HepG2 (cell line): Measurements from ENCODE around the gene TMEM223. TPM values are rescaled to one million over a fixed set of nuclear protein-coding genes. Genes with fewer than 3 reads are reported as not detected.
A peak's percentile ranks its signal among the peaks of the same experiment; 100 is the strongest.

Experiments used
- ARID2 ChIP-seq: sonication (generic); formaldehyde crosslinking; IDR thresholded peaks from 2 replicates; pipeline ENCODE4 v1.8.1; 2022; ENCODE audit warnings: mild to moderate bottlenecking, missing genetic modification reagents, borderline replicate concordance
- EP300 ChIP-seq, 3 experiments: sonication (generic) in 1 of 3; formaldehyde crosslinking in 1 of 3; IDR thresholded peaks; 2 replicates each; pipeline versions ENCODE4 v1.5.1 to v1.6.1; 2011 to 2020; ENCODE audit warnings: low read depth in 2 of 3, low read length in 2 of 3, borderline replicate concordance in 1 of 3, improper control_type of control experiment in 1 of 3, mild to moderate bottlenecking in 1 of 3, missing genetic modification reagents in 1 of 3, moderate library complexity in 1 of 3
- ETV6 ChIP-seq: sonication (generic); formaldehyde crosslinking; conservative IDR thresholded peaks from 2 replicates; pipeline ENCODE4 v1.4.0; 2020; ENCODE audit warnings: missing genetic modification reagents
- FOXO1 ChIP-seq: sonication (generic); formaldehyde crosslinking; IDR thresholded peaks from 2 replicates; pipeline ENCODE4 v1.4.0; 2020; ENCODE audit warnings: missing genetic modification reagents
- GPN1 ChIP-seq: sonication (generic); formaldehyde crosslinking; IDR thresholded peaks from 2 replicates; pipeline ENCODE4 v1.5.1; 2020; ENCODE audit warnings: missing genetic modification reagents, borderline replicate concordance
- KDM2A ChIP-seq: sonication (generic); formaldehyde crosslinking; IDR thresholded peaks from 2 replicates; pipeline ENCODE4 v1.4.0; 2020; ENCODE audit warnings: low read depth, missing genetic modification reagents, borderline replicate concordance
- MEIS1 ChIP-seq: sonication (generic); formaldehyde crosslinking; IDR thresholded peaks from 2 replicates; pipeline ENCODE4 v1.9.0; 2021; ENCODE audit warnings: mild to moderate bottlenecking, missing genetic modification reagents, moderate library complexity, borderline replicate concordance
- MIER3 ChIP-seq: IDR thresholded peaks from 2 replicates; pipeline ENCODE4 v1.6.1; 2016; ENCODE audit warnings: missing compliant biosample characterization, borderline replicate concordance
- NKX3-1 ChIP-seq: sonication (generic); formaldehyde crosslinking; IDR thresholded peaks from 2 replicates; pipeline ENCODE4 v1.5.0; 2020; ENCODE audit warnings: missing genetic modification reagents
- RBM22 ChIP-seq: fragments of 200-400 bp; formaldehyde crosslinking; optimal IDR thresholded peaks from 2 replicates; pipeline ENCODE3; 2017; ENCODE audit warnings: mild to moderate bottlenecking, low read length, moderate library complexity
- RORA ChIP-seq: sonication (generic); formaldehyde crosslinking; IDR thresholded peaks from 2 replicates; pipeline ENCODE4 v1.5.0; 2020; ENCODE audit warnings: mild to moderate bottlenecking, missing genetic modification reagents, moderate library complexity
- SKI ChIP-seq: fragments of 450-650 bp; IDR thresholded peaks from one replicate; pipeline ENCODE4 v1.6.1; 2018; ENCODE audit warnings: mild to moderate bottlenecking; ENCODE audit not compliant: partially characterized antibody
- TGIF2 ChIP-seq: IDR thresholded peaks from 2 replicates; pipeline ENCODE4 v1.6.1; 2016; ENCODE audit warnings: control low read depth, missing compliant biosample characterization
- ZFP41 ChIP-seq: sonication (generic); formaldehyde crosslinking; IDR thresholded peaks from 2 replicates; pipeline ENCODE4 v1.4.0; 2020; ENCODE audit warnings: mild to moderate bottlenecking, missing genetic modification reagents, borderline replicate concordance
- ZNF335 ChIP-seq: sonication (generic); formaldehyde crosslinking; IDR thresholded peaks from 2 replicates; pipeline ENCODE4 v1.4.0; 2020; ENCODE audit warnings: missing genetic modification reagents
- ZNF567 ChIP-seq: sonication (generic); formaldehyde crosslinking; IDR thresholded peaks from 2 replicates; pipeline ENCODE4 v1.8.1; 2023; ENCODE audit warnings: mild to moderate bottlenecking, missing genetic modification reagents, borderline replicate concordance
- ZNF569 ChIP-seq: sonication (generic); formaldehyde crosslinking; IDR thresholded peaks from 2 replicates; pipeline ENCODE4 v1.5.0; 2020; ENCODE audit warnings: mild to moderate bottlenecking, missing genetic modification reagents, moderate library complexity, borderline replicate concordance
- ZNF660 ChIP-seq: sonication (generic); formaldehyde crosslinking; IDR thresholded peaks from 2 replicates; pipeline ENCODE4 v1.5.1; 2020; ENCODE audit warnings: mild to moderate bottlenecking, low read depth, missing genetic modification reagents, borderline replicate concordance
- ZNF713 ChIP-seq: sonication (generic); formaldehyde crosslinking; IDR thresholded peaks from 2 replicates; pipeline ENCODE4 v1.4.0; 2020; ENCODE audit warnings: mild to moderate bottlenecking, missing genetic modification reagents
- ZNF83 ChIP-seq: sonication (generic); formaldehyde crosslinking; IDR thresholded peaks from 2 replicates; pipeline ENCODE4 v1.4.0; 2020; ENCODE audit warnings: missing genetic modification reagents, mild to moderate bottlenecking, borderline replicate concordance
- polyA plus RNA-seq, 8 experiments: library from polyadenylated mRNA; depleted of rRNA in 3 of 8; stranded (reverse) in 7 of 8; unstranded in 1 of 8; fragments of >200 nt; fragmentation: Illumina TruSeq in 4 of 8; extraction: Trizol in 4 of 8; gene quantifications; 2 replicates each; pipeline versions ENCODE4 v1.2.1 to v1.2.3, GENCODE V29; 2011 to 2016; ENCODE audit warnings: low read depth in 4 of 8, missing spikeins in 1 of 8, mixed read lengths in 1 of 8; ENCODE audit not compliant: insufficient read depth in 1 of 8
- total RNA-seq, 5 experiments: library from RNA; depleted of rRNA; stranded (reverse); fragments of >200 nt; fragmentation: Illumina TruSeq; extraction: Trizol; gene quantifications; 2 replicates each; pipeline ENCODE4 v1.2.3, GENCODE V29; 2016; ENCODE audit warnings: low read depth in 1 of 5
- TF ChIP-seq, protein P1 (sequence below): sonication (generic); formaldehyde crosslinking; IDR thresholded peaks from 2 replicates; pipeline ENCODE4; 2020; ENCODE audit warnings: missing genetic modification reagents, mild to moderate bottlenecking, borderline replicate concordance
- TF ChIP-seq, protein P2 (sequence below): IDR thresholded peaks from 2 replicates; pipeline ENCODE4 v1.6.1; 2016

TMEM223 gene
- total and polyA plus RNA-seq, 2 of the 13 experiments (the other 11 are each of a cell fraction or from before 2014, with no cell fraction given) = 19.5 to 24.9 TPM

DNA sequence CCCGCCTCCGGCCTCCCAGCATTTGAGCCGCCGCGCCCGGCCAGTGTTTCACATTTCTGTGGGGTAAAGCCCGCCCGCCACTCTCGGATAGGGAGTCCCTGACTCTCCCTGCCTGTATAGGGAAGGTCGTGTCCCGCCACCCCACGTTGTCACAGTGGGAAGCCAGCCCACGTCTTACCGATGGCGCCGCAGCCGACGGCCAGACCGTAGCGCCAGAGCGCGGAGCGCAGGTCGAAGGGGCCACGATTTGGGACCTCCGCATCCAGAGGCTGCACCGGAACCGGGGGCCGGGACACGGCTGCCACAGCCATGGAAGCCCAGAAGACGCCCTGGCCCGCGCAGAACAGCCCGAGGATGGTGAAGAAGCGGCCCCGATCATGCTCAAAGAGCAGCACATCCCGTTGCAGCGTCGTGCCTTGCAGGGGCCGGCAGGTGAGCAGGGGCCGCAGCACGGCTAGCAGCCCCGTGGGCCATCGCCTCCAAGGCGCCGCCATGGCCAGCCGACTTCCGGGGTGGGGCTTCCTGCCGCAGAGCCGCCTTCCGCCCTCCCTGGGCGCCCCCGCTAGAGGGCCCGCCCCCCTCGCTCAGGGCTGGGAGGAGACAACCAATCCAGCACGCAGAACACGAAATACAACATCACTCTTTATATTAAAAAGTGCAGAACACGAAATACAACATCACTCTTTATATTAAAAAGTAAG is at the start of gene TMEM223 (continued):
- TF ChIP-seq KDM2A (CRISPR knock-in tag) (peak; percentile 99), ZFP41 (CRISPR knock-in tag) (peak; percentile 38; the same call in 1 of the 2 replicates), ZNF567 (CRISPR knock-in tag) (0 out of 2 replicates have a peak, but pooled peaks have one; percentile 81), SKI (no peak), GPN1 (0 out of 2 replicates have a peak, but pooled peaks have one; percentile 50), MIER3 (CRISPR knock-in tag) (peak; percentile 73; the same call in 1 of the 2 replicates), RORA (CRISPR knock-in tag) (peak; percentile 82; the same call in 1 of the 2 replicates), ZNF713 (peak; percentile 74; the same call in 1 of the 2 replicates), ZNF660 (CRISPR knock-in tag) (no peak), FOXO1 (peak; percentile 45), ZNF569 (CRISPR knock-in tag) (no peak), ETV6 (CRISPR knock-in tag) (peak; percentile 41; the same call in 1 of the 2 replicates), ZNF83 (CRISPR knock-in tag) (peak; percentile 85; the same call in 1 of the 2 replicates), EP300 (IDR thresholded peaks at IDR 0.05; ENCODE audit: low read depth in 2 of 2, low read length in 2 of 2) (no peak), EP300 (CRISPR knock-in tag; IDR thresholded peaks at IDR 0.05; ENCODE audit: borderline replicate concordance) (peak; percentile 44; the same call in 1 of the 2 replicates), NKX3-1 (no peak), ZNF335 (CRISPR knock-in tag) (peak; percentile 50; the same call in 1 of the 2 replicates), ARID2 (CRISPR knock-in tag) (no peak), MEIS1 (CRISPR knock-in tag) (no peak), RBM22 (peak; percentile 97), TGIF2 (peak; percentile 39; the same call in 1 of the 2 replicates)
- TF ChIP-seq, protein P1, sequence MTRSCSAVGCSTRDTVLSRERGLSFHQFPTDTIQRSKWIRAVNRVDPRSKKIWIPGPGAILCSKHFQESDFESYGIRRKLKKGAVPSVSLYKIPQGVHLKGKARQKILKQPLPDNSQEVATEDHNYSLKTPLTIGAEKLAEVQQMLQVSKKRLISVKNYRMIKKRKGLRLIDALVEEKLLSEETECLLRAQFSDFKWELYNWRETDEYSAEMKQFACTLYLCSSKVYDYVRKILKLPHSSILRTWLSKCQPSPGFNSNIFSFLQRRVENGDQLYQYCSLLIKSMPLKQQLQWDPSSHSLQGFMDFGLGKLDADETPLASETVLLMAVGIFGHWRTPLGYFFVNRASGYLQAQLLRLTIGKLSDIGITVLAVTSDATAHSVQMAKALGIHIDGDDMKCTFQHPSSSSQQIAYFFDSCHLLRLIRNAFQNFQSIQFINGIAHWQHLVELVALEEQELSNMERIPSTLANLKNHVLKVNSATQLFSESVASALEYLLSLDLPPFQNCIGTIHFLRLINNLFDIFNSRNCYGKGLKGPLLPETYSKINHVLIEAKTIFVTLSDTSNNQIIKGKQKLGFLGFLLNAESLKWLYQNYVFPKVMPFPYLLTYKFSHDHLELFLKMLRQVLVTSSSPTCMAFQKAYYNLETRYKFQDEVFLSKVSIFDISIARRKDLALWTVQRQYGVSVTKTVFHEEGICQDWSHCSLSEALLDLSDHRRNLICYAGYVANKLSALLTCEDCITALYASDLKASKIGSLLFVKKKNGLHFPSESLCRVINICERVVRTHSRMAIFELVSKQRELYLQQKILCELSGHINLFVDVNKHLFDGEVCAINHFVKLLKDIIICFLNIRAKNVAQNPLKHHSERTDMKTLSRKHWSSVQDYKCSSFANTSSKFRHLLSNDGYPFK = peak; percentile 78; the same call in 1 of the 2 replicates
- TF ChIP-seq, protein P2, sequence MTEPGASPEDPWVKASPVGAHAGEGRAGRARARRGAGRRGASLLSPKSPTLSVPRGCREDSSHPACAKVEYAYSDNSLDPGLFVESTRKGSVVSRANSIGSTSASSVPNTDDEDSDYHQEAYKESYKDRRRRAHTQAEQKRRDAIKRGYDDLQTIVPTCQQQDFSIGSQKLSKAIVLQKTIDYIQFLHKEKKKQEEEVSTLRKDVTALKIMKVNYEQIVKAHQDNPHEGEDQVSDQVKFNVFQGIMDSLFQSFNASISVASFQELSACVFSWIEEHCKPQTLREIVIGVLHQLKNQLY (CRISPR knock-in tag) = no peak
